Muscle of back (tissue), 11 donors: ENCODE measurements around the gene ELMO1. TPM values are rescaled to one million over a fixed set of nuclear protein-coding genes. Genes with fewer than 3 reads are reported as not detected.
A peak's percentile ranks its signal among the peaks of the same experiment; 100 is the strongest.

Experiments used
- DNase-seq, 3 donors: peaks; one replicate each; pipeline versions ENCODE4 v3.0.0 to v3.0.0-alpha.2; 2013
- polyA plus RNA-seq, 10 donors: library from polyadenylated mRNA; unstranded; fragments of 120-200 nt; gene quantifications; one replicate each; pipeline ENCODE4 v1.2.1, GENCODE V29; 2013; ENCODE audit not compliant: insufficient read length in 10 of 10

The ELMO1 gene
- polyA plus RNA-seq, 10 donors = 21.2 to 37.4 (median 26.8) TPM

GRCh38 chr7:37225285-37225969 lies 223.2 kb downstream of the ELMO1 start:
- no peak for DNase-seq

GRCh38 chr7:37224746-37225145 lies 223.9 kb downstream of the ELMO1 start:
- no peak for DNase-seq

- DNase-seq = no peak
Measured at GRCh38 chr7:37220664-37221063, 228.0 kb downstream of the ELMO1 start.

DNA sequence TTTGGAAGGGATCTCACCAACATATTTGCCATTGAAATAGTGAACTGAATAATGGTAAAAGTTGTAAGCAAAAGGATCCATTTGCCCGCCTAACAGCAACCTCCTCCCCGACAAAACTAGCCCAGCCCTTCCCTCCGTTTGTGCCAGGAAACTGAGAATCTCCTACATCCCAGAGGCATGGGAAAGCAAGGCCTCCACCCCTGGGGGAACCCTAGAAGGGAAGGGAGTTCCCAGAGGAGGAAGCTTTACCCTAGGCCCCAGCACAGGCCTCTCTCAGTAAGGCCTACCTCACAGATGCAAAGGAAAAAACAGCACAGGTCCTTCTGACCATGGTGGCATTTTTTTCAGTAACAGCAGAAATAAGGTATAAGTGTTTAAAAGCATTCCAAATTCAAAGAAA lies 229.7 kb downstream of the ELMO1 start:
- DNase-seq = no peak

DNA sequence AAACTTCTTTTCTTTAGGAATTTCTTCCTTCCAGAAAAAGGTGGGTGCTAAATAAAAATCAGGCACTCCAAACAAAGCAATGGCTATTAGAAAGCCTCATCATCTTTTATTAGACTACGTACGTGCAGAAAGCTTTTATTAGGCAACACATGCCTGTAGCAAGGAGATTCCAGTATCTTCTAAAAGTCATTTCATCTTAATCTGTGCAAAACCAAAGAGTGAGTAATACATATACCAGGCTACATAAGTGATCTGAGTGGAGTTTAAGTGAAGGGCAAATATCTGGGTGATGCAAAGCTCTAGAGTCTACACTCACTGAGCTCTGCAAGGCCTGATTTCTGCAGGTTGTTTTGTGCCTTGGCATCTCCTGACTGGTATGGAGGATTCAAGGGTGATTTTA lies 231.7 kb downstream of the ELMO1 start:
- no peak for DNase-seq

GRCh38 chr7:37216156-37216852 lies 232.4 kb downstream of the ELMO1 start:
- peak in 1 of 3 donors; percentile 58 for DNase-seq

DNA sequence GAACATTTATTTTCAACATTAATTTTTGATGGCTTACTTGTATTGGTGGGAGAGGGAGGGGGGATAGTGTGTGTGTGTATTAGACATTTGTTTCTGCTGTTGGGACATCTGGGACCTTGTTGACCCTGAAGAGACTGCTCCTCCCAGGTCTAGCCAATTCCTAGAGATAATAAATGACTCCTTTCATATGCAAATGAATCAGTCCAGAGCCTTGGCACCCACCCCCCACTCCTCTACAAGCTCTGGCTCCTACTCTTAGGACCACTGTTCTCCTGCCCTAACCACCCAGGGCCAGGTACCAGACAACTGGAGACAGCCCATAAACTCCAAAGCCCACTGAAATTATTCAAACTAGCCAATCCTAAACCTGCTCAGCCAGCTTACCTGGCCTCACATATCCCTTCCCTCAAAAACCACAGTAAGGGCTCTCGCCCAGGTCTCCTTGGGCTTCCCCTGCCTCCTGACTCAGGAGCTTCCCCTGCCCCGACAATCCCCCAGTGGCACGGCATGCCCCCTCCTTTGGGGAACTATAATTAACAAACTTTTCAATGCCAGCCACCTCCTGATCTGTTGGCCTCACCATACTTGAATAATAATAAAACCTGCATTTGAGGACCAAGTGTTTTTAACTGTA lies 233.3 kb downstream of the ELMO1 start:
- DNase-seq = no peak

GRCh38 chr7:37212556-37212955 lies 236.1 kb downstream of the ELMO1 start:
- DNase-seq = peak; percentile 73 to 95 (median 89)

GRCh38 chr7:37212051-37212450 lies 236.6 kb downstream of the ELMO1 start:
- no peak for DNase-seq

DNA sequence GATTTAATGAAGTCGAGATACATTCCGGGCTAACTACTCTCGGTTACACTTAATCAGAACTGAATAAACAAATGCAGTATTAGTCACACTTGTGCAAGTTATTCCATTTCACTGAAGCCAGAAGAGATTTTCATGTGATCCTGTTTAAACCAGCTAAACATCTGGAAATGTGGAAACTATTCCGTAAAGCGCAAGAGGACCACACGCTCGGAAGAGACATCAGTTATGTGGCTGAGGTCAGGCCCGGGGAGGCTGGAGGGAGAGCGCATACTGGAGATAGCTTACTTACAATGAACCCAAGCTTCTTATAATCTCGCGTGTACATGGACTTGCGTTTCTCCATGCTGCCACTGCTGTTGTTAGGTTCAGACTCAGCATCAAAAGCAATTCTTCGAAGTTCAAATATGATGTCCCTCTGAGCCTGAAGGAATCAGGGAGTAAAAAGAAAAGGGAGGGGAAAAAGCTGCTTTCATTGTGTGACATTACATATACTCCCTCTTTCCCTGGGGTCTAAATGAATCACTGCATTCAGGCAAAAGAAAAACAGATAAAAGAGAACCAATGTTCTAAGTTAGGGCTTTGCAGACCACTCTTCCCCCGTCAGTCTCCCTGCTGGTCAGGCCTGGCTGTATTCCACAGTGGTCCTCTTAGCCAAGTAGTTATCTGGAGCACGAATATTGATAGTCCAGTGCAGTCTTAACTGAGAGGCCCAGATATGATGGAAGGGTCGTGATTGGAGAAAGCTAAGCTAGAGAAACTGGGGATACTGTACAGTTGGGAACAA lies 237.4 kb downstream of the ELMO1 start:
- DNase-seq = peak; percentile 90 to 96 (median 90)

DNA sequence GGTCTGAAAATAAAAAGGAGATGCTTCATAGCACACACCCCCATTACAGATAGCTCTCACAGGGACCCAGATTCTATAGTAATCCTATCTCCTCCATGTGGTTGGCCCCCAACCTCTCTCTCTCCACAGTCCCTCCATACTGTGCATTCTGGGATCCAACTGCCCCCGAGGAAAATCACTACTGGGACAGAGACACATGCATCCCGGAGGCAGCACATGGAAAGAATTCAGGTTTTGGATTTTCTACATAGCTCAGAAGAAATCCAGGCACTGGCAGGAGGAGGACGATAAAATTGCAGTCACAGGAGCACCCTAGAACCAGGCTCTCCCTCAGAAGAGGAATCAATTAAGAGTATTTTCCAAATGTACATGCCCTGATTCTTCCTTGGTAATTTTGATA lies 239.5 kb downstream of the ELMO1 start:
- no peak for DNase-seq

GRCh38 chr7:37208528-37208927 lies 240.1 kb downstream of the ELMO1 start:
- DNase-seq = peak; percentile 89 to 96 (median 93)

GRCh38 chr7:37206192-37206591 lies 242.5 kb downstream of the ELMO1 start:
- no peak for DNase-seq

GRCh38 chr7:37205451-37205850 lies 243.2 kb downstream of the ELMO1 start:
- no peak for DNase-seq

DNA sequence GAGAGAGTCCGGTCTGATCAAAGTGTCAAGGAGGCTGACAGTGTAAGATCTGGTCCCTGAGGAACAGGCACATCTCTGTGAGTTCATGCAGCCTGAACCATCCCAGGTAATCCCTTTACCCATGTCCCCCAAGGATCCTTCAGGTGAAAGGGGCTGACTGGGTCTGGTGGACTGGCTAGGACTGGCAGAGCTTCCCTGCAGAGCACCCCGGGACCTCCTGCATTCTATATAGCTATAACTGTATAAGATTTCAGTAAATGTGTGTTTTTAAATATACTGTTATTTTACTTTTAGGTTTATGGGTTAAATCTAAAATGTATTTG lies 246.8 kb downstream of the ELMO1 start:
- no peak for DNase-seq

DNA sequence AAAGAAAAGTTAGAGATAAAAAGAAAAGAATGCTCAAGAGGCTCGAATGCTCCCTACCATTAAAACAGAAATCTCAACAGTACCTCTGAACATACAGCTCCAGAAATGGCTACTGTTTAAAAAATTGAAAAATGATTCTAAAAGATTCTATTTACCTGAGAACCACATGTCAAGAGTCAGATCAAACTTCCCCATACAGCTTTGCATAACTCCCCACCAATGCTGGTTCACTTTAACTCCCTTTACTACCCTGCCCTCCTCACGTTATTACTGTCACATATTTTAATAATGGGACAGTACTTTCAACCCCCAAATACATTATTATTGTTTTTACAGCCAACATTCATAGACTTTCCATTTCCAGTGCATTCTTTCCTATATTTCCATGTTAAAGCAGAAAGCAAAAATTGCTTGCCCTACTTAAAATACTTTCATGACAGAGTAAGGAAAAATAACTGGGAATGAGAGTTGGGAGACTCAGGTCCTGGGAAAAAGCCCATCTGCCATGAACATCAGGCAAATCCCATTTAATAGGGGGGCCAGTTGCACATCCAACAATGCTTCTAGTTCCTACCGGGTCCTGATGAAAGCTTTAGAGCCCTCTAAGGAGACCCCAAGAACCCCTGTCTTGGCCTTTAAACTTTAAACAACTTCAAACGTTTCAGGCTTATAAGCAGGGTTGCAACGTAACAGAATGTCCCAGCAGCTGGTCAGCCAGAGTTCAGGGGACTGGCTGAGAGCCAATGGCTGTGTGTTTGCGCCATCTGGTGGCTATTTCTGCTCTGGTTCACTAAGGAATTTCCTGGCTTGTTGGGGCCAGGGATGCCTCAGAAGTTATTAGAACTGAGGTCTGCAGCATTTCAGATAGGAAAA lies 247.4 kb downstream of the ELMO1 start:
- peak; percentile 86 to 95 (median 93) for DNase-seq

DNA sequence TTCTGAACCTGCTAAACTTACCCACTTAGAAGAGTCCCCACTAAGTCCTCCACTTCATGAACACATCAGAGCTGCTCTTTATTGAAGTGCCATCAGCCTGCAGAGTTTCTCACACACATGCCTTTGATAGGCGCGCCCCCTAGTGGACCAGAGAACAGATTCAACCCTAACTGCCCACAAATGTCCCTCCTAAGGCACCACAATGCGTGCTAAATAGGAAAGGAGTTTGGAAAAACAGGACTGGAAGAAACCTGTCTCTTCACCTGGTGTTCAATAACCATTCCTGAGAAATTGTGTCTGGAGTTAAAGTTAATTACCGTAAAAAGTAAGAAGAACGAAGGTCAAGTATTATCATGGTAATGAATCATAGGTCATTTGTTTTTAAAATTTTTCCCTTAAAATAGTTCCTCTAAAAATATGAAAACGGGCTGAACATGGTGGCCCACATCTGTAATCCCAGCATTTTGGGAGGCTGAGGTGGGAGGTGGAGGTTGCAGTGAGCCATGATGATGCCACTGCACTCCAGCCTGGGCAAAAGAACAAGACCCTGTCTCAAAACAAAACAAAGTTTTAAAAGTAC lies 249.7 kb downstream of the ELMO1 start:
- DNase-seq = peak; percentile 66 to 85 (median 80)

GRCh38 chr7:37198041-37198905 lies 250.4 kb downstream of the ELMO1 start:
- no peak for DNase-seq

DNA sequence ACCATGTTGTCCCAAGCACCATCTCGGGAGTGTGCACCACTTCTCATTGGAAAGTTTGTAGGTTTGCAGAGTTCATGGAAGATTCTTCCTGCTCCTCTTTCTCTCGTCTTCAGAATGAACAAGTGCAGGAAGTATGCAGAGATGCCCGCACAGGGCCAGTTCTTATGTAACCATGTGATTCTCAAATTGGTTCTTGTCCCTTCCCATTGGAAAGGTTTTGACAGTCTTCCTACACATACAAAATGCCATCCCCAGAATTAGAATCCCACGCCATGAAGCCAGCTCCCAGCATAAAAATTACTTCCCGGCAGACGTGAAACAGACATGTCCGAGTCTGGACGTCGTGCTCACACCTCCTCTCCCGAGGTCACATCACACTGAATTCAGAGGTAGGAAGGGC lies 251.6 kb downstream of the ELMO1 start:
- no peak for DNase-seq

- peak in 2 of 3 donors; percentile 36 to 49 for DNase-seq
Measured at GRCh38 chr7:37196676-37197075, 252.0 kb downstream of the ELMO1 start.
